ENCODE results near the gene KIT.
A peak's percentile ranks its signal among the peaks of the same experiment; 100 is the strongest.

Gene KIT

GRCh38 chr4:54746218-54746617 is 88.5 kb downstream of the KIT start:
- peak; percentile 17 for DNase-seq

GRCh38 chr4:54750341-54750740 is 92.6 kb downstream of the KIT start:
- no peak for DNase-seq

- DNase-seq: no peak
Observed at GRCh38 chr4:54754394-54754793, 96.6 kb downstream of the KIT start.

- no peak for DNase-seq
Observed at GRCh38 chr4:54764476-54764875, 106.7 kb downstream of the KIT start.

GRCh38 chr4:54767376-54767775 is 109.6 kb downstream of the KIT start:
- DNase-seq: no peak

- DNase-seq: no peak
Observed at GRCh38 chr4:54773022-54773421, 115.3 kb downstream of the KIT start.

GRCh38 chr4:54779036-54779435 is 121.3 kb downstream of the KIT start:
- DNase-seq: no peak

- DNase-seq: no peak
Observed at GRCh38 chr4:54779476-54780148, 121.9 kb downstream of the KIT start.

- no peak for DNase-seq
Observed at GRCh38 chr4:54780149-54780495, 122.4 kb downstream of the KIT start.

- no peak for DNase-seq
Observed at GRCh38 chr4:54781756-54782155, 124.0 kb downstream of the KIT start.

- no peak for DNase-seq
Observed at GRCh38 chr4:54783402-54784110, 125.8 kb downstream of the KIT start.

GRCh38 chr4:54784161-54784671 is 126.5 kb downstream of the KIT start:
- DNase-seq: no peak
